Measurements from ENCODE around the gene DHX35. TPM values are rescaled to one million over a fixed set of nuclear protein-coding genes. Genes with fewer than 3 reads are reported as not detected.
A peak's percentile ranks its signal among the peaks of the same experiment; 100 is the strongest.
"Not testable (repeated sequence)": the region's sequence is repeated elsewhere in the genome, so short reads cannot be mapped to it uniquely, and the experiment has no call there.

DHX35 gene
- total RNA-seq, 1 donor from 2014 or later: 6.2 TPM

GRCh38 chr20:38975539-38976120, 13.5 kb downstream of the DHX35 start:
- DNase-seq (ENCODE audit: low spot score) (no peak), ATAC-seq (no peak)

- no peak for ATAC-seq
- DNase-seq (ENCODE audit: low spot score): no peak
Observed at GRCh38 chr20:38979434-38979833, 17.3 kb downstream of the DHX35 start.

GRCh38 chr20:38979842-38980241, 17.7 kb downstream of the DHX35 start:
- no peak for DNase-seq (ENCODE audit: low spot score)
- ATAC-seq: no peak

- no peak for ATAC-seq
Observed at GRCh38 chr20:38982291-38982690, 20.1 kb downstream of the DHX35 start.

GRCh38 chr20:38985060-38985459, 22.9 kb downstream of the DHX35 start:
- ATAC-seq: peak; percentile 36

More at GRCh38 chr20:38982291-38982690, 20.1 kb downstream of the DHX35 start:
- DNase-seq (ENCODE audit: low spot score): no peak

GRCh38 chr20:38985603-38986170, 23.5 kb downstream of the DHX35 start:
- DNase-seq (ENCODE audit: low spot score) (no peak), ATAC-seq (peak; percentile 81)

More at GRCh38 chr20:38985060-38985459, 22.9 kb downstream of the DHX35 start:
- no peak for DNase-seq (ENCODE audit: low spot score)

- DNase-seq (ENCODE audit: low spot score): no peak
- peak; percentile 31 for ATAC-seq
Observed at GRCh38 chr20:38986663-38987062, 24.5 kb downstream of the DHX35 start.

GRCh38 chr20:38987777-38988176, 25.6 kb downstream of the DHX35 start:
- ATAC-seq (no peak), DNase-seq (ENCODE audit: low spot score) (no peak)

GRCh38 chr20:38990728-38991127, 28.6 kb downstream of the DHX35 start:
- ATAC-seq (no peak), DNase-seq (ENCODE audit: low spot score) (no peak)

GRCh38 chr20:38991814-38992704, 29.9 kb downstream of the DHX35 start:
- no peak for DNase-seq (ENCODE audit: low spot score)
- ATAC-seq: peak; percentile 74

GRCh38 chr20:38995536-38996044, 33.4 kb downstream of the DHX35 start:
- DNase-seq (ENCODE audit: low spot score): peak; percentile 60
- peak; percentile 81 for ATAC-seq

GRCh38 chr20:38996866-38997265, 34.7 kb downstream of the DHX35 start:
- ATAC-seq: not testable (repeated sequence)

GRCh38 chr20:38997622-38998021, 35.5 kb downstream of the DHX35 start:
- ATAC-seq (no peak), DNase-seq (ENCODE audit: low spot score) (no peak)

More at GRCh38 chr20:38996866-38997265, 34.7 kb downstream of the DHX35 start:
- not testable (repeated sequence) for DNase-seq (ENCODE audit: low spot score)

GRCh38 chr20:38999217-38999616, 37.1 kb downstream of the DHX35 start:
- DNase-seq (ENCODE audit: low spot score): no peak
- no peak for ATAC-seq

GRCh38 chr20:38999965-39000910, 38.1 kb downstream of the DHX35 start:
- ATAC-seq: no peak
- DNase-seq (ENCODE audit: low spot score): no peak

GRCh38 chr20:39004508-39004907, 42.4 kb downstream of the DHX35 start:
- DNase-seq (ENCODE audit: low spot score): no peak
- ATAC-seq: no peak

- ATAC-seq: no peak
- DNase-seq (ENCODE audit: low spot score): no peak
Observed at GRCh38 chr20:39009348-39009747, 47.2 kb downstream of the DHX35 start.

GRCh38 chr20:39010496-39010895, 48.4 kb downstream of the DHX35 start:
- DNase-seq (ENCODE audit: low spot score) (no peak), ATAC-seq (no peak)

- DNase-seq (ENCODE audit: low spot score): no peak
- peak; percentile 94 for ATAC-seq
Observed at GRCh38 chr20:39013662-39014109, 51.5 kb downstream of the DHX35 start.

- no peak for DNase-seq (ENCODE audit: low spot score)
- no peak for ATAC-seq
Observed at GRCh38 chr20:39016041-39016440, 53.9 kb downstream of the DHX35 start.

Data from left lobe of liver (tissue), 2 donors.